Endothelial cell of umbilical vein (primary cell): ENCODE results near the gene LDHD. TPM values are rescaled to one million over a fixed set of nuclear protein-coding genes. Genes with fewer than 3 reads are reported as not detected.

Source experiments
- BruUV-seq: library from RNA; stranded (reverse); fragments of 400-500 nt; replicated peaks from 2 replicates; lab custom pipeline; 2021; lab: Mats Ljungman, UMichigan
- CTCF ChIA-PET: fragments of 300-600, 350-600 bp; sonication (Branson Sonifier 250); formaldehyde crosslinking; loops from one replicate; lab custom pipeline; 2021; ENCODE audit warnings: antibody characterized with exemption, inconsistent platforms; lab: Charles Lee
- POLR2A ChIA-PET: fragments of 300-600, 350-600 bp; sonication (Branson Sonifier 250); formaldehyde crosslinking; loops from one replicate; lab custom pipeline; 2021; ENCODE audit warnings: antibody characterized with exemption, inconsistent platforms; lab: Charles Lee
- DNase-seq: peaks from one replicate; pipeline ENCODE4 v3.0.0-alpha.2; 2011; ENCODE audit warnings: low read depth, low spot score
- FAIRE-seq: peaks from 2 replicates; lab custom pipeline; 2011; peaks lifted over from hg19 to GRCh38; lab: Jason Lieb, UNC
- H2AFZ ChIP-seq: 2 replicates; pipeline ENCODE4 v1.6.0; 2012; ENCODE audit warnings: low read depth, low read length, control low read depth, inconsistent platforms
- H3K27ac ChIP-seq: 2 replicates; pipeline ENCODE4 v1.5.1; 2011; ENCODE audit warnings: low read depth, mild to moderate bottlenecking, control low read depth, low read length, moderate library complexity; ENCODE audit not compliant: insufficient read depth
- H3K27me3 ChIP-seq, 2 experiments: 2 replicates each; pipeline versions ENCODE4 v1.6.0 to v1.6.1; 2011; ENCODE audit warnings: low read length in 2 of 2, mixed read lengths in 1 of 2; ENCODE audit not compliant: control insufficient read depth in 2 of 2, insufficient read depth in 2 of 2
- H3K36me3 ChIP-seq, 2 experiments: 2 replicates in 1 of 2; 3 replicates in 1 of 2; pipeline ENCODE4 v1.5.1; 2011; ENCODE audit warnings: low read length in 2 of 2, mild to moderate bottlenecking in 1 of 2, moderate library complexity in 1 of 2; ENCODE audit not compliant: control insufficient read depth in 2 of 2, insufficient read depth in 2 of 2; ENCODE audit errors: extremely low read depth in 1 of 2
- H3K4me1 ChIP-seq: 3 replicates; pipeline ENCODE4 v1.5.1; 2011; ENCODE audit warnings: mild to moderate bottlenecking, low read length; ENCODE audit not compliant: control insufficient read depth, insufficient read depth; ENCODE audit errors: extremely low read depth
- H3K4me2 ChIP-seq: 2 replicates; pipeline ENCODE4 v1.6.1; 2011; ENCODE audit warnings: low read length, control low read depth, mixed read lengths; ENCODE audit not compliant: insufficient read depth
- H3K4me3 ChIP-seq, 3 experiments: fragments of 200-600 bp in 1 of 3; sonication (generic), shearing (Covaris generic) in 1 of 3; replicated peaks in 1 of 3; 2 replicates each; pipeline ENCODE4 v1.5.1; 2011 to 2016; ENCODE audit warnings: control low read depth in 3 of 3, low read length in 3 of 3, mild to moderate bottlenecking in 2 of 3, inconsistent platforms in 1 of 3, low read depth in 1 of 3, moderate library complexity in 1 of 3; ENCODE audit not compliant: insufficient read depth in 1 of 3
- H3K79me2 ChIP-seq: 2 replicates; pipeline ENCODE4 v1.6.0; 2012; ENCODE audit warnings: low read length, inconsistent platforms; ENCODE audit not compliant: control insufficient read depth, insufficient read depth
- H3K9ac ChIP-seq: replicated peaks from 2 replicates; pipeline ENCODE3; 2011; ENCODE audit warnings: low read length, control low read depth; ENCODE audit not compliant: insufficient read depth; ENCODE audit errors: extremely low read depth
- H3K9me1 ChIP-seq: replicated peaks from 3 replicates; pipeline ENCODE4 v1.6.0; 2011; ENCODE audit warnings: mild to moderate bottlenecking, low read length; ENCODE audit not compliant: control insufficient read depth, insufficient read depth; ENCODE audit errors: extremely low read depth
- H3K9me3 ChIP-seq: replicated peaks from 2 replicates; pipeline ENCODE4 v1.5.1; 2012; ENCODE audit warnings: low read length, inconsistent platforms; ENCODE audit not compliant: control insufficient read depth, insufficient read depth
- H4K20me1 ChIP-seq: replicated peaks from 2 replicates; pipeline ENCODE3; 2011; ENCODE audit warnings: mild to moderate bottlenecking, low read length; ENCODE audit not compliant: control insufficient read depth, insufficient read depth; ENCODE audit errors: extremely low read depth
- CTCF ChIP-seq, 2 donors: IDR thresholded peaks; 1 replicate in 1 of 2; 2 replicates in 1 of 2; pipeline ENCODE4 v1.5.1; 2011; ENCODE audit warnings: low read length in 2 of 2, mild to moderate bottlenecking in 2 of 2, moderate library complexity in 2 of 2, control low read depth in 1 of 2, inconsistent platforms in 1 of 2, low read depth in 1 of 2; ENCODE audit not compliant: insufficient read depth in 1 of 2; ENCODE audit errors: extremely low read depth in 1 of 2
- EZH2 ChIP-seq: IDR thresholded peaks from 2 replicates; pipeline ENCODE4 v1.6.1; 2012; ENCODE audit warnings: borderline replicate concordance, low read depth, mild to moderate bottlenecking, moderate library complexity, low read length, inconsistent platforms; ENCODE audit not compliant: severe bottlenecking
- FOS ChIP-seq: IDR thresholded peaks from 2 replicates; pipeline ENCODE4 v1.6.1; 2011; ENCODE audit warnings: mild to moderate bottlenecking, low read length, moderate library complexity, borderline replicate concordance; ENCODE audit not compliant: insufficient read depth
- GATA2 ChIP-seq: IDR thresholded peaks from 2 replicates; pipeline ENCODE4 v1.7.0; 2011; ENCODE audit warnings: low read depth, mild to moderate bottlenecking, moderate library complexity, mixed read lengths, low read length; ENCODE audit not compliant: insufficient read length, insufficient read depth
- JUN ChIP-seq: IDR thresholded peaks from 2 replicates; pipeline ENCODE4 v1.6.1; 2011; ENCODE audit warnings: borderline replicate concordance, low read depth; ENCODE audit not compliant: insufficient read length, insufficient read depth
- MAX ChIP-seq: IDR thresholded peaks from 2 replicates; pipeline ENCODE4 v1.6.1; 2011; ENCODE audit not compliant: insufficient read depth, insufficient read length
- MYC ChIP-seq: IDR thresholded peaks from one replicate; pipeline ENCODE4 v1.6.1; 2011; ENCODE audit warnings: mild to moderate bottlenecking, low read depth, low read length
- POLR2A ChIP-seq: IDR thresholded peaks from 2 replicates; pipeline ENCODE4 v1.6.1; 2012; ENCODE audit warnings: low read depth, mild to moderate bottlenecking, control low read depth, low read length
- POLR2AphosphoS5 ChIP-seq: IDR thresholded peaks from 2 replicates; pipeline ENCODE4 v1.6.1; 2012; ENCODE audit warnings: low read depth, mild to moderate bottlenecking, control low read depth, low read length, moderate library complexity; ENCODE audit not compliant: insufficient read depth
- dilution Hi-C: fragments of 300-500 bp; cut with MboI; formaldehyde crosslinking; loops from one replicate; pipeline ENCODE4 v1.15.0; 2019; ENCODE audit warnings: low sequenced_read_pairs; ENCODE audit not compliant: extremely low pct_ligation_motif_present
- intact Hi-C: fragments of 100-400 bp; cut with micrococcal nuclease; formaldehyde crosslinking; loops from one replicate; pipeline ENCODE4 v1.10.0; 2022
- polyA plus RNA-seq, 4 experiments: library from polyadenylated mRNA; depleted of rRNA in 3 of 4; stranded (reverse) in 3 of 4; unstranded in 1 of 4; fragments of >200 nt; gene quantifications; 2 replicates each; pipeline versions ENCODE4 v1.2.1 to v1.2.3, GENCODE V29; 2011 to 2012; ENCODE audit warnings: missing spikeins in 1 of 4
- total RNA-seq: library from RNA; stranded (reverse); gene quantifications from 2 replicates; pipeline ENCODE4 v1.2.3, GENCODE V29; 2021

LDHD gene
- total and polyA plus RNA-seq, 2 donors (not counting 3 experiments of a cell fraction or from before 2014, with no cell fraction given), result 0.41 TPM; not detected in 1

GRCh38 chr16:75108792-75109731 is 7.5 kb downstream of the LDHD start:
- dilution Hi-C loops, result no loop called here
- H3K4me1 ChIP-seq, result peaks cover 19% of the 10 kb centered on the region
- no peak overlapping the region for H3K4me2 ChIP-seq
- H3K36me3 ChIP-seq, result peaks cover 0 to 3% of the 10 kb centered on the region in 2 experiments
- H3K9ac ChIP-seq, result no peak overlapping the region
- H3K27me3 ChIP-seq, result no peaks in the 10 kb centered on the region
- H3K9me1 ChIP-seq, result no peaks in the 10 kb centered on the region
- DNase-seq (no peak), FAIRE-seq (peak; percentile 42)
- no peaks in the 10 kb centered on the region for H3K79me2 ChIP-seq
- intact Hi-C loops, result no loop called here
- no peak overlapping the region for H3K27ac ChIP-seq
- BruUV-seq, result no TSS peak
- H3K4me3 ChIP-seq, result no peak overlapping the region
- ChIA-PET POLR2A (interaction anchor here (0.9 kb wide), 1 partner anchor 111 kb away, joined by 3 read pairs; the partner anchor contains the start of gene ZNRF1), CTCF (interaction anchor here (1.0 to 7.2 kb wide), 6 partner anchors 18 to 124 kb away, joined by 3 to 317 read pairs (median 4); partner anchors contain the start of genes WDR59 and ZNRF1)
- H3K9me3 ChIP-seq, result no peaks in the 10 kb centered on the region
- H4K20me1 ChIP-seq, result no peaks in the 10 kb centered on the region
- no peak overlapping the region for H2AFZ ChIP-seq
- TF ChIP-seq POLR2AphosphoS5 (peak; percentile 48), FOS (no peak)

GRCh38 chr16:75107505-75107904 is 9.1 kb downstream of the LDHD start:
- dilution Hi-C loops, result no loop called here
- Histone ChIP-seq H3K27me3 (no peaks in the 10 kb centered on the region), H3K9me3 (no peaks in the 10 kb centered on the region), H3K9ac (no peak overlapping the region), H3K27ac (no peak overlapping the region), H3K36me3 (peaks cover 0 to 3% of the 10 kb centered on the region in 2 experiments), H3K79me2 (no peaks in the 10 kb centered on the region), H3K4me1 (peaks cover 19% of the 10 kb centered on the region), H3K9me1 (no peaks in the 10 kb centered on the region), H4K20me1 (no peaks in the 10 kb centered on the region), H3K4me3 (no peak overlapping the region), H2AFZ (no peak overlapping the region), H3K4me2 (no peak overlapping the region)
- TF ChIP-seq JUN (no peak), MYC (no peak), FOS (no peak), POLR2A (no peak), MAX (no peak), GATA2 (no peak), CTCF (IDR thresholded peaks at IDR 0.05; ENCODE audit: extremely low read depth in 1 of 2, insufficient read depth in 1 of 2, low read depth in 1 of 2, low read length in 2 of 2) (no peak), EZH2 (no peak), POLR2AphosphoS5 (no peak)
- CTCF ChIA-PET, result interaction anchor here (7.2 kb wide), 1 partner anchor 110 kb away, joined by 317 read pairs; the partner anchor contains the start of gene ZNRF1
- no peak for FAIRE-seq
- intact Hi-C loops, result no loop called here
- POLR2A ChIA-PET, result no interaction called here
- DNase-seq, result no peak
- no TSS peak for BruUV-seq
